ENCODE results near the gene ZNF346. TPM values are rescaled to one million over a fixed set of nuclear protein-coding genes. Genes with fewer than 3 reads are reported as not detected.
"Not testable (repeated sequence)": the region's sequence is repeated elsewhere in the genome, so short reads cannot be mapped to it uniquely, and the experiment has no call there.

Gene ZNF346
- polyA plus RNA-seq, 1 donor, result 16.9 TPM

DNA sequence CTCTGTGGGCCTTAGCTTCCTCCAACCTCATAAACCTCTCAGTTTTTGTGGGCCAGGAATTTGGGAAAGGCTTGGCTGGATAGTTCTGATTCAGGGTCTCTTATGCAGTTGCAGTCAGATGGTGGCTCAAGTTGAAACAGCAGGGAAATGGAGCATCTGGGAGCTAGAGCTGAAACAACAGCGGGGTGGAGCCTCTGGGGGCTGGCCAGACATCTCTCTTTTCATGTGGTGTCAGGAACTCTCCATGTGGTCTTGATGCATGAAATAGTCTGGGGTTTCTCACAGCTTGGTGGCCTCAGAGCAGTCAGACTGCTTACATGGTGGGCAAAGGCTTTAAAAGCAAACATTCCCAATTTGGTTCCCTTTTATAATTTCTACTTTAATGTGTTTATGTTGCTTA is 13.5 kb downstream of the ZNF346 start:
- DNase-seq, result no peak
- Histone ChIP-seq H3K27me3 (ENCODE audit: control insufficient read depth, insufficient read depth, low read length) (no peaks in the 10 kb centered on the region), H3K36me3 (ENCODE audit: control insufficient read depth, insufficient read depth, low read length) (peaks cover 6% of the 10 kb centered on the region), H3K4me3 (ENCODE audit: low read length) (no peak overlapping the region), H3K27ac (ENCODE audit: low read length) (no peak overlapping the region), H3K4me1 (ENCODE audit: control insufficient read depth, insufficient read depth, low read length) (no peaks in the 10 kb centered on the region), H3K9me3 (ENCODE audit: control insufficient read depth, low read depth, low read length) (peaks cover 2% of the 10 kb centered on the region)
- WGBS (ENCODE audit: insufficient coverage, low lambda C conversion rate), result no CpG with 5 or more reads among the region's 1 CpG

DNA sequence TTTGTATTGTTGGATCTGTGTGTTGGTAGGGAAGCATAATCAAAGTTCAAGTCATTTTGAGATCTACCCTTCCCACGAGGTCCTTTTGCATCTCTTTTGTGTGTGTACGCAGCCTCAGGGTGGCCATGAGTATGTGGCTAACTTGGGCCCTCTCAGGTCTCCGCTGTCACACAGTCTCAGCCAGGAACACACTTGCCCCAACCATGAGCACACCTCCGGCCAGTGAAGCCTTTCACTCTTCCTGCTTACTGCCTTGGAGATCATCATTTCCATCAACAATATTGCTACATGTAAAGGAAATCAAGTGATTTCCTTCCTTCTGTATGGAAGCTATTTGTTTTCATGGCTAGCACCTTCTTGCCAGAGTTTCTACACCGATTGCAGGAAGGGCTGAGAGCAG is 13.9 kb downstream of the ZNF346 start:
- H3K27ac ChIP-seq (ENCODE audit: low read length), result no peak overlapping the region
- no peaks in the 10 kb centered on the region for H3K9me3 ChIP-seq (ENCODE audit: control insufficient read depth, low read depth, low read length)
- H3K27me3 ChIP-seq (ENCODE audit: control insufficient read depth, insufficient read depth, low read length), result no peaks in the 10 kb centered on the region
- H3K4me1 ChIP-seq (ENCODE audit: control insufficient read depth, insufficient read depth, low read length), result no peaks in the 10 kb centered on the region
- peaks cover 9% of the 10 kb centered on the region for H3K36me3 ChIP-seq (ENCODE audit: control insufficient read depth, insufficient read depth, low read length)
- DNase-seq, result no peak
- no peak overlapping the region for H3K4me3 ChIP-seq (ENCODE audit: low read length)
- no CpG with 5 or more reads among the region's 5 CpGs for WGBS (ENCODE audit: insufficient coverage, low lambda C conversion rate)

DNA sequence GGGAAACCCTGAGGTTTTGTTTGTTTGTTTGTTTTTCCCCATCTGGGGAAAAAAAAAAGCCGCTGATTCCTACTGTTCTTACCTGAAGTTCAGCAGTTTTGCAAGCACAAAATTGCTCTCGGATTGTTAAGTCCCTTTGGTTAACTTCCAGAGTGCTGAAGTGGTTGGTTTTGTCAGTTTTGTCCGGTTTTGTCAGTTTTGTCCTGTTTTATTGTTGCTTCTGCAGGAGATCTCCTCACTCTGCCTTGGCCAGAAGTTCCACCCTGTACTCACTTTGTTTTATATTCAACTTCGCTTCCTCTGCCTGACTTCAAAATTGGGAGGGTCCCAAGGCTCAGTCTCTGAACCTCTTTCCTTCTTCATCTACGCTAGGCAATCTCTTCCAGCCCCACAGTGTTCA is 14.4 kb downstream of the ZNF346 start:
- no peak overlapping the region for H3K27ac ChIP-seq (ENCODE audit: low read length)
- no peaks in the 10 kb centered on the region for H3K9me3 ChIP-seq (ENCODE audit: control insufficient read depth, low read depth, low read length)
- no peaks in the 10 kb centered on the region for H3K27me3 ChIP-seq (ENCODE audit: control insufficient read depth, insufficient read depth, low read length)
- no peak for DNase-seq
- 94% methylated on average over 3 of the region's 5 CpGs for WGBS (ENCODE audit: insufficient coverage, low lambda C conversion rate)
- peaks cover 14% of the 10 kb centered on the region for H3K36me3 ChIP-seq (ENCODE audit: control insufficient read depth, insufficient read depth, low read length)
- H3K4me3 ChIP-seq (ENCODE audit: low read length), result no peak overlapping the region
- no peaks in the 10 kb centered on the region for H3K4me1 ChIP-seq (ENCODE audit: control insufficient read depth, insufficient read depth, low read length)

DNA sequence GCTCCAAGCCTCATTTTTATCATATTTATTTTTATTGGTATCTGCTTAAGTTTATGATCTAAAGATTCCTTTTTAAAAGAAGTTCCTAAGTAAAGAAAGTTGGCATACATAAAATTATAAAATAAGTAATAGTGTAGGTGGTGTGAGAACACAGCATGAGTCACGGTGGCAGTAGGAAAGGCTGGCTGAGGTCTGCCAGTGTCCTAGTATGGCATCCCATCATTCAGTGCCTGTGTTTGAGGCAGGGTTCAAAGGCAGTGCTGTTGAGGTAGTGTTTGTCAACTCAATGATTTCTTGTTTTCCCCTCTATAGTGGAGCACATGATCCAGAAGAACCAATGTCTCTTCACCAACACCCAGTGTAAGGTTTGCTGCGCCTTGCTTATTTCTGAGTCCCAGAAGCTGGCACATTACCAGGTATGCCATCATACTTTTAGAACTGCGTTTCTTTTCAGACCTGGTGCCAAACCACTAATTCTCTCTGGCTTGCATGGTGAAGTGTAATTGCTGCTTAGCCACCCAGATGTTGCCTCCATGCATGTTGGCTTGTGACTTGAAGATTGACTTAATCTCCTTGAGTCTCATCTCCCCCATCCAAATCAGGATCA is 18.4 kb downstream of the ZNF346 start:
- DNase-seq, result no peak
- H3K9me3 ChIP-seq (ENCODE audit: control insufficient read depth, low read depth, low read length), result no peaks in the 10 kb centered on the region
- H3K27ac ChIP-seq (ENCODE audit: low read length), result no peak overlapping the region
- no peak overlapping the region for H3K4me3 ChIP-seq (ENCODE audit: low read length)
- peaks cover 19% of the 10 kb centered on the region for H3K4me1 ChIP-seq (ENCODE audit: control insufficient read depth, insufficient read depth, low read length)
- peaks cover 25% of the 10 kb centered on the region for H3K36me3 ChIP-seq (ENCODE audit: control insufficient read depth, insufficient read depth, low read length)
- WGBS (ENCODE audit: insufficient coverage, low lambda C conversion rate), result 100% methylated on average over 1 of the region's 3 CpGs
- H3K27me3 ChIP-seq (ENCODE audit: control insufficient read depth, insufficient read depth, low read length), result no peaks in the 10 kb centered on the region

DNA sequence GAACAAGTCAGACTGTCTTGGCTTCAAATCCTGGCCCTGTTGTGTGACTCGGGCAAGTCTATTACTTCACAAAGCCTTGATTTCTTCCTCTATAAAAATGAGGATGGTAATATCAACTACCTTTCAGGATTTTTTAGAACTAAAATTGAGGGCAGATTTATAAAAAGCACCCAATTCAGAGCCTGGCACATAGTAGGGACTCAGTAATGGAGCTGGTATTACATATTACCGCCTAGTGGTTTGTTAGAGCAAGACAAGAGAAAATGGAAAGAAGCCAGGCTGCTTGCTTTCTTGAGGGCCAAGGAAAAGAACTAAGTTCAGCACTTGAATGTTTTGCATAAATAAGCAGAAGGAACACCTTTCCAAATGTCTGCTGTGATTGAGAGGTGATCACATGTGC is 19.4 kb downstream of the ZNF346 start:
- peaks cover 22% of the 10 kb centered on the region for H3K4me1 ChIP-seq (ENCODE audit: control insufficient read depth, insufficient read depth, low read length)
- H3K27ac ChIP-seq (ENCODE audit: low read length), result no peak overlapping the region
- no peak for DNase-seq
- peaks cover 25% of the 10 kb centered on the region for H3K36me3 ChIP-seq (ENCODE audit: control insufficient read depth, insufficient read depth, low read length)
- no peaks in the 10 kb centered on the region for H3K9me3 ChIP-seq (ENCODE audit: control insufficient read depth, low read depth, low read length)
- WGBS (ENCODE audit: insufficient coverage, low lambda C conversion rate), result 100% methylated on average over 1 of the region's 2 CpGs
- H3K4me3 ChIP-seq (ENCODE audit: low read length), result no peak overlapping the region
- no peaks in the 10 kb centered on the region for H3K27me3 ChIP-seq (ENCODE audit: control insufficient read depth, insufficient read depth, low read length)

DNA sequence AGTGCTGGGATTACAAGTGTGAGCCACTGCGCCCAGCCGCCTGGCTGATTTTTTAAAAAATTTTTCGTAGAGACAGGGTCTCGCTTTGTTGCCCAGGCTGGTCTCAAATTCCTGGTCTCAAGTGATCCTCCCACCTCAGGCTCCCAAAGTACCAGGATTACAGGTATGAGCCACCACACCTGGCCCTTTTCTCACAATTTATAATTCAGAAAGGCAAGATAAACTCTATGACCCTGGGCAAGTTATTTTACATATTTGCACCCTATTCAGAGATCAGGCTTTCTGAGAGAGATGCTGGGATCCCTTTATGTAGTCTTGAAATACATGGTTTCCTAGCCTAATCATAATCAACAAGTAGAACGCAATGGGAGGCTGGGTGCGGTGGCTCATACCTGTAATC is 20.6 kb downstream of the ZNF346 start:
- WGBS (ENCODE audit: insufficient coverage, low lambda C conversion rate), result no CpG with 5 or more reads among the region's 6 CpGs
- Histone ChIP-seq H3K27me3 (ENCODE audit: control insufficient read depth, insufficient read depth, low read length) (no peaks in the 10 kb centered on the region), H3K27ac (ENCODE audit: low read length) (no peak overlapping the region), H3K4me1 (ENCODE audit: control insufficient read depth, insufficient read depth, low read length) (peaks cover 22% of the 10 kb centered on the region), H3K4me3 (ENCODE audit: low read length) (no peak overlapping the region), H3K36me3 (ENCODE audit: control insufficient read depth, insufficient read depth, low read length) (peaks cover 30% of the 10 kb centered on the region), H3K9me3 (ENCODE audit: control insufficient read depth, low read depth, low read length) (no peaks in the 10 kb centered on the region)
- DNase-seq, result no peak

DNA sequence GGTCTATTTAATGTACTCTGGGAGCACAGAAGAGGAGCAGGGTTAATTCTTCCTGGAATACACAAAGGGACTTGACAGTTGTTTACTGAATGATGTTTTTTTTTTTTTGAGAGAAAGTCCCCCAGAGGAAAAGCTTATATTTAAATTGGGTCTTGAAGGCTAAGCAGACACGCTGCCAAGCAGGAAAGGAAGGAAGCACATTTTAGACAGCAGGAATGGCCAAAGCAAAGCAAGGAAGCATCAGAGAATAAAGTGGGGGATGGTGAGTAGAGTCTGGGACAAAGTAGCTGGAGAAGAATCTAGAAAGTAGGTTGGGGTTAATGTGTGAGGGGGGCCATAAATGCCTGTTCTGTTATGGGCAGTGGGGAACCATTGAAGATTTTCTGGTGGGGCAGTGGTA is 21.5 kb downstream of the ZNF346 start:
- peaks cover 22% of the 10 kb centered on the region for H3K4me1 ChIP-seq (ENCODE audit: control insufficient read depth, insufficient read depth, low read length)
- no peaks in the 10 kb centered on the region for H3K9me3 ChIP-seq (ENCODE audit: control insufficient read depth, low read depth, low read length)
- peaks cover 32% of the 10 kb centered on the region for H3K36me3 ChIP-seq (ENCODE audit: control insufficient read depth, insufficient read depth, low read length)
- H3K4me3 ChIP-seq (ENCODE audit: low read length), result no peak overlapping the region
- H3K27ac ChIP-seq (ENCODE audit: low read length), result peak overlapping the region; percentile 97
- no peak for DNase-seq
- 100% methylated on average over 1 of the region's 1 CpG for WGBS (ENCODE audit: insufficient coverage, low lambda C conversion rate)
- H3K27me3 ChIP-seq (ENCODE audit: control insufficient read depth, insufficient read depth, low read length), result no peaks in the 10 kb centered on the region

DNA sequence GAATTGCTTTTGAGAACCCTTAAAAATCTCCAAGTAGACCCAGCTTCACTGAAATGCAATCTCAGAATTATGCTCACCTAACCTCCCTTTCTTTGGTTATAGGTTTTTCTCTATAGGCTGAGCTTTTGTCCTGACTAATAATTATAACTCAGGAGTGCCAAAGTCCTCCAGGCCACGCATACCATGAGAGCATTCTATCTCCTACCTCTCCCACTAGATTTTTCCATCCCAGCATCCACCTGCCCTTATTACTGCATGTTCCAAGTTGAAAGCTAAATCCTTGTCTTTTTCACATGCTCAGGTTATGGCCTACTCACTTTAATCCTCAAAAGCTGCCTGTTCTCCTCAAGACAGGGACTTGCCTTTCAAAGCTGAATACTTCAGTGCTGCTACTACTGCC is 22.1 kb downstream of the ZNF346 start:
- H3K36me3 ChIP-seq (ENCODE audit: control insufficient read depth, insufficient read depth, low read length), result peaks cover 39% of the 10 kb centered on the region
- no peaks in the 10 kb centered on the region for H3K27me3 ChIP-seq (ENCODE audit: control insufficient read depth, insufficient read depth, low read length)
- H3K27ac ChIP-seq (ENCODE audit: low read length), result peak overlapping the region; percentile 97
- H3K4me1 ChIP-seq (ENCODE audit: control insufficient read depth, insufficient read depth, low read length), result peaks cover 22% of the 10 kb centered on the region
- DNase-seq, result peak; percentile 72 to 87
- no CpG with 5 or more reads among the region's 1 CpG for WGBS (ENCODE audit: insufficient coverage, low lambda C conversion rate)
- no peak overlapping the region for H3K4me3 ChIP-seq (ENCODE audit: low read length)
- no peaks in the 10 kb centered on the region for H3K9me3 ChIP-seq (ENCODE audit: control insufficient read depth, low read depth, low read length)

DNA sequence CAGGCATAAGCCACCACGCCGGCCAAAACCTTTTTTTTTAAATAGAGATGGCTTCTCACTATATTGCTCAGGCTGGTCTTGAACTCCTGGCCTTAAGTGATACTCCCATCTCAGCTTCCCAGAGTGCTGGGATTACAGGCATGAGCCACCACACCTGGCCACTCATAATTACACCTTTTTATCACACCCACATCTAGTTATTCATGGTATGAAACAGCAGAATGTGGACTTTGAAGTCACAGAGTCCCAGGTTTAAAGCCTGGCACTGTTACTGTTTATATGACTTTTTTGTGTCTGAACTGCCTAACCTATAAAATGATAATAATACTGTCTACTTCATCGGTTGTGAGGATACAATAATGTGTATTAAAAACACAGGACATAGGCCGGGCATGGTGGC is 23.1 kb downstream of the ZNF346 start:
- H3K9me3 ChIP-seq (ENCODE audit: control insufficient read depth, low read depth, low read length), result no peaks in the 10 kb centered on the region
- peaks cover 46% of the 10 kb centered on the region for H3K36me3 ChIP-seq (ENCODE audit: control insufficient read depth, insufficient read depth, low read length)
- peak; percentile 75 to 85 for DNase-seq
- no CpG with 5 or more reads among the region's 4 CpGs for WGBS (ENCODE audit: insufficient coverage, low lambda C conversion rate)
- no peaks in the 10 kb centered on the region for H3K27me3 ChIP-seq (ENCODE audit: control insufficient read depth, insufficient read depth, low read length)
- H3K4me1 ChIP-seq (ENCODE audit: control insufficient read depth, insufficient read depth, low read length), result peaks cover 22% of the 10 kb centered on the region
- no peak overlapping the region for H3K4me3 ChIP-seq (ENCODE audit: low read length)
- H3K27ac ChIP-seq (ENCODE audit: low read length), result peak overlapping the region; percentile 97

DNA sequence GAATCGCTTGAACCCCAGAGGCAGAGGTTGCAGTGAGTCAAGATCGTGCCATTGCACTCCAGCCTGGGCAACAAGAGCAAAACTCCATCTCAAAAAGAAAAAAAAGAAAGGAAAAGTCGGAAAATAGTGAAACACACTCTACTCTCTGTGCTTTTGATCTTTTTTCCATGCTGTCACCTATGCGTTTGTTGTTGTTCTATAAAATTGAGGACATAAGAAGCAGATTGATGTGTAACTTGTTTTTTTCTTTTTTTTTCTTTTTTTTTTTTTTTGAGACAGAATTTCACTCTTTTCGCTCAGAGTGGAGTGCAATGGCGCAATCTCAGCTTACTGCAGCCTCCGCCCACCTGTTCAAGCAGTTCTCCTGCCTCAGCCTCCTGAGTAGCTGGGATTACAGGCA is 26.0 kb downstream of the ZNF346 start:
- H3K36me3 ChIP-seq (ENCODE audit: control insufficient read depth, insufficient read depth, low read length), result peaks cover 37% of the 10 kb centered on the region
- WGBS (ENCODE audit: insufficient coverage, low lambda C conversion rate), result 100% methylated on average over 1 of the region's 7 CpGs
- not testable (repeated sequence) for H3K9me3 ChIP-seq (ENCODE audit: control insufficient read depth, low read depth, low read length); DNase-seq; H3K4me3 ChIP-seq (ENCODE audit: low read length); H3K27ac ChIP-seq (ENCODE audit: low read length); H3K27me3 ChIP-seq (ENCODE audit: control insufficient read depth, insufficient read depth, low read length)
- H3K4me1 ChIP-seq (ENCODE audit: control insufficient read depth, insufficient read depth, low read length), result peaks cover 22% of the 10 kb centered on the region

DNA sequence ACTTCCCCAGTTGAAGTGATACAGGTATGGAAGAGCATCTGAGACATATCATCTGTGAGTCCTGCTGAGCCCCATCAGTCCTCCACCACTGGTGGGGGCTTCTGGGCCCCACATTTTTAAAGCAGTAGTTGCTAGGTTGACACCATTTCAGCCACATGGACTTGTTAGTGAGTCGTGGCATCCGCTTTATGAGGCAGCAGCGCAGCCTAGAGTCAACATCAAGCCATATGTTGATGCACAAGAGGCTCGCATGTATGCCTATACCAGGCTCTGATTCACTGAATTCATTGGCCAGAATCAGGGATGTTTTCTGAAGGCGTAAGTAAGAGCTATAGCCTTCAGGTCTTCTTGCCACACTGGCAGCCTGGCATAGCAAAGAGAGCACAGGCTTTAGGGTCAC is 26.8 kb downstream of the ZNF346 start:
- H3K36me3 ChIP-seq (ENCODE audit: control insufficient read depth, insufficient read depth, low read length), result peaks cover 42% of the 10 kb centered on the region
- 93% methylated on average over 3 of the region's 5 CpGs for WGBS (ENCODE audit: insufficient coverage, low lambda C conversion rate)
- no peak overlapping the region for H3K27ac ChIP-seq (ENCODE audit: low read length)
- no peak overlapping the region for H3K4me3 ChIP-seq (ENCODE audit: low read length)
- H3K27me3 ChIP-seq (ENCODE audit: control insufficient read depth, insufficient read depth, low read length), result no peaks in the 10 kb centered on the region
- no peak for DNase-seq
- H3K9me3 ChIP-seq (ENCODE audit: control insufficient read depth, low read depth, low read length), result no peaks in the 10 kb centered on the region
- peaks cover 16% of the 10 kb centered on the region for H3K4me1 ChIP-seq (ENCODE audit: control insufficient read depth, insufficient read depth, low read length)
